Measurements from ENCODE around the gene TNC.

DNA sequence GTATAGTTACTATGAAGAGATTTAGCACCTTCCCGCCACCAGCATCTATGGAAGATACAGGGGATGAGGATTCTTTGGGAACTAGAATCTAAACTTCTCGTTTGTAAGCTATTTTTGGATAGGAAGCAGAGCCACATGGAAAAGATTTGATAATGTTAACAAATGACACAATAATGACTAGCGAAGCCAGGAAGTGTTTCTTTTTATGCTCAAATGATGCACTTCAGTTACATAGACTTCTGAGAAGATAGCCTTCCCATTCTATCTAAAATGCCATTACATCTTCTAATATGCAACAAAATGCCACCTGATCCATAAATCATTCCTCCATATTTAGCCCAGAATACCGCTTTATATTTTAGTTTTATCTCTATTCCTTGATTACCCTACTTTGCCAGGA, 17.0 kb upstream of the TNC start:
- TF ChIP-seq, protein P1, sequence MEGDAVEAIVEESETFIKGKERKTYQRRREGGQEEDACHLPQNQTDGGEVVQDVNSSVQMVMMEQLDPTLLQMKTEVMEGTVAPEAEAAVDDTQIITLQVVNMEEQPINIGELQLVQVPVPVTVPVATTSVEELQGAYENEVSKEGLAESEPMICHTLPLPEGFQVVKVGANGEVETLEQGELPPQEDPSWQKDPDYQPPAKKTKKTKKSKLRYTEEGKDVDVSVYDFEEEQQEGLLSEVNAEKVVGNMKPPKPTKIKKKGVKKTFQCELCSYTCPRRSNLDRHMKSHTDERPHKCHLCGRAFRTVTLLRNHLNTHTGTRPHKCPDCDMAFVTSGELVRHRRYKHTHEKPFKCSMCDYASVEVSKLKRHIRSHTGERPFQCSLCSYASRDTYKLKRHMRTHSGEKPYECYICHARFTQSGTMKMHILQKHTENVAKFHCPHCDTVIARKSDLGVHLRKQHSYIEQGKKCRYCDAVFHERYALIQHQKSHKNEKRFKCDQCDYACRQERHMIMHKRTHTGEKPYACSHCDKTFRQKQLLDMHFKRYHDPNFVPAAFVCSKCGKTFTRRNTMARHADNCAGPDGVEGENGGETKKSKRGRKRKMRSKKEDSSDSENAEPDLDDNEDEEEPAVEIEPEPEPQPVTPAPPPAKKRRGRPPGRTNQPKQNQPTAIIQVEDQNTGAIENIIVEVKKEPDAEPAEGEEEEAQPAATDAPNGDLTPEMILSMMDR (IDR thresholded peaks at IDR 0.05), result no peak
- no peak for TF ChIP-seq POLR2A (IDR thresholded peaks at IDR 0.05)
